Panc1 (cell line): ENCODE results near the gene CPSF3. TPM values are rescaled to one million over a fixed set of nuclear protein-coding genes. Genes with fewer than 3 reads are reported as not detected.

Experiments used
- ATAC-seq: fragments of 200-7000 bp; cut with Tn5 transposase; 2 replicates; pipeline ENCODE4 v1.9.1; 2020; ENCODE audit warnings: mild to moderate bottlenecking, moderate library complexity
- BruUV-seq: library from RNA; stranded (reverse); fragments of 400-500 nt; replicated peaks from 2 replicates; lab custom pipeline; 2021; lab: Mats Ljungman, UMichigan
- CTCF ChIA-PET: fragments of 300-600 bp; sonication (Branson Sonifier 250); formaldehyde crosslinking; loops from one replicate; lab custom pipeline; 2022; ENCODE audit warnings: antibody characterized with exemption; lab: Charles Lee
- POLR2A ChIA-PET: fragments of 300-600 bp; sonication (Branson Sonifier 250); formaldehyde crosslinking; loops from one replicate; lab custom pipeline; 2022; ENCODE audit warnings: antibody characterized with exemption; lab: Charles Lee
- DNase-seq: peaks from one replicate; pipeline ENCODE4 v3.0.0-alpha.2; 2010; ENCODE audit warnings: low read depth, low spot score
- H3K27ac ChIP-seq: 2 replicates; pipeline ENCODE4 v1.5.1; 2011; ENCODE audit warnings: mild to moderate bottlenecking, low read length, inconsistent platforms
- H3K27me3 ChIP-seq: fragments of 200-500 bp; sonication (Bioruptor generic); 2 replicates; pipeline ENCODE4 v1.6.0; 2014; ENCODE audit warnings: low read length, inconsistent platforms; ENCODE audit not compliant: control insufficient read depth, insufficient read depth
- H3K36me3 ChIP-seq: fragments of 200-500 bp; sonication (Bioruptor generic); 2 replicates; pipeline ENCODE4 v1.5.1; 2014; ENCODE audit warnings: inconsistent platforms, mild to moderate bottlenecking, low read length, moderate library complexity; ENCODE audit not compliant: control insufficient read depth, insufficient read depth
- H3K4me1 ChIP-seq: 2 replicates; pipeline ENCODE4 v1.5.1; 2011; ENCODE audit warnings: inconsistent platforms, mild to moderate bottlenecking, low read length, moderate library complexity; ENCODE audit not compliant: control insufficient read depth, insufficient read depth
- H3K4me3 ChIP-seq, 2 experiments: 2 replicates each; pipeline ENCODE4 v1.5.1; 2011 to 2012; ENCODE audit warnings: low read depth in 2 of 2, low read length in 2 of 2, mild to moderate bottlenecking in 2 of 2, inconsistent platforms in 1 of 2, moderate library complexity in 1 of 2
- H3K9me3 ChIP-seq: fragments of 200-500 bp; sonication (Bioruptor generic); 2 replicates; pipeline ENCODE4 v1.5.1; 2014; ENCODE audit warnings: low read depth, mild to moderate bottlenecking, inconsistent platforms, low read length, moderate library complexity; ENCODE audit not compliant: control insufficient read depth, insufficient read depth
- POLR2AphosphoS5 ChIP-seq: IDR thresholded peaks from 2 replicates; pipeline ENCODE4 v1.6.1; 2012; ENCODE audit warnings: mild to moderate bottlenecking, low read depth, low read length, moderate library complexity
- REST ChIP-seq, 2 experiments: IDR thresholded peaks; 2 replicates each; pipeline ENCODE4 v1.6.1; 2011 to 2012; ENCODE audit warnings: low read depth in 2 of 2, control low read depth in 1 of 2, low read length in 1 of 2, mild to moderate bottlenecking in 1 of 2, moderate library complexity in 1 of 2; ENCODE audit not compliant: insufficient read depth in 1 of 2
- SIN3A ChIP-seq: IDR thresholded peaks from 2 replicates; pipeline ENCODE4 v1.6.1; 2012; ENCODE audit warnings: low read depth, mild to moderate bottlenecking, low read length, moderate library complexity, borderline replicate concordance; ENCODE audit not compliant: insufficient read depth
- TCF7L2 ChIP-seq: IDR thresholded peaks from 2 replicates; pipeline ENCODE4 v1.6.1; 2011; ENCODE audit warnings: mild to moderate bottlenecking, low read depth, low read length, inconsistent platforms
- in situ Hi-C: cut with HindIII; loops from 2 replicates; pipeline ENCODE4 v1.10.0; 2016; ENCODE audit warnings: low sequenced_read_pairs, low pct_unique_long_range_greater_than_20kb
- intact Hi-C: fragments of 100-400 bp; cut with micrococcal nuclease; formaldehyde crosslinking; loops from one replicate; pipeline ENCODE4 v1.10.0; 2022; ENCODE audit not compliant: unreplicated experiment
- total RNA-seq: library from RNA; stranded (reverse); gene quantifications from one replicate; pipeline ENCODE4 v1.2.1, GENCODE V29; 2021; ENCODE audit not compliant: unreplicated experiment
- TF ChIP-seq, protein P1 (sequence below): fragments of 450-650 bp; IDR thresholded peaks from 2 replicates; pipeline ENCODE4 v1.5.1; 2017; ENCODE audit warnings: mild to moderate bottlenecking

CPSF3 gene
- total RNA-seq, 1 experiment from 2014 or later: 54.1 TPM

GRCh38 chr2:9410108-9410507 is 13.3 kb upstream of the CPSF3 start:
- peaks cover 13% of the 10 kb centered on the region for H3K36me3 ChIP-seq
- TF ChIP-seq TCF7L2: no peak
- TF ChIP-seq, protein P1, sequence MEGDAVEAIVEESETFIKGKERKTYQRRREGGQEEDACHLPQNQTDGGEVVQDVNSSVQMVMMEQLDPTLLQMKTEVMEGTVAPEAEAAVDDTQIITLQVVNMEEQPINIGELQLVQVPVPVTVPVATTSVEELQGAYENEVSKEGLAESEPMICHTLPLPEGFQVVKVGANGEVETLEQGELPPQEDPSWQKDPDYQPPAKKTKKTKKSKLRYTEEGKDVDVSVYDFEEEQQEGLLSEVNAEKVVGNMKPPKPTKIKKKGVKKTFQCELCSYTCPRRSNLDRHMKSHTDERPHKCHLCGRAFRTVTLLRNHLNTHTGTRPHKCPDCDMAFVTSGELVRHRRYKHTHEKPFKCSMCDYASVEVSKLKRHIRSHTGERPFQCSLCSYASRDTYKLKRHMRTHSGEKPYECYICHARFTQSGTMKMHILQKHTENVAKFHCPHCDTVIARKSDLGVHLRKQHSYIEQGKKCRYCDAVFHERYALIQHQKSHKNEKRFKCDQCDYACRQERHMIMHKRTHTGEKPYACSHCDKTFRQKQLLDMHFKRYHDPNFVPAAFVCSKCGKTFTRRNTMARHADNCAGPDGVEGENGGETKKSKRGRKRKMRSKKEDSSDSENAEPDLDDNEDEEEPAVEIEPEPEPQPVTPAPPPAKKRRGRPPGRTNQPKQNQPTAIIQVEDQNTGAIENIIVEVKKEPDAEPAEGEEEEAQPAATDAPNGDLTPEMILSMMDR: no peak
- TF ChIP-seq POLR2AphosphoS5: no peak
- TF ChIP-seq REST (IDR thresholded peaks at IDR 0.05; ENCODE audit: insufficient read depth in 1 of 2, low read depth in 2 of 2, low read length in 1 of 2): no peak
- TF ChIP-seq SIN3A: no peak
- no peak overlapping the region for H3K27ac ChIP-seq
- no peak overlapping the region for H3K4me3 ChIP-seq
- no peaks in the 10 kb centered on the region for H3K9me3 ChIP-seq
- ChIA-PET POLR2A (no interaction called here), CTCF (no interaction called here)
- in situ Hi-C loops: no loop called here
- H3K4me1 ChIP-seq: peaks cover 15% of the 10 kb centered on the region
- no peaks in the 10 kb centered on the region for H3K27me3 ChIP-seq
- ATAC-seq (no peak), DNase-seq (no peak)
- no TSS peak for BruUV-seq
- intact Hi-C loops: no loop called here

DNA sequence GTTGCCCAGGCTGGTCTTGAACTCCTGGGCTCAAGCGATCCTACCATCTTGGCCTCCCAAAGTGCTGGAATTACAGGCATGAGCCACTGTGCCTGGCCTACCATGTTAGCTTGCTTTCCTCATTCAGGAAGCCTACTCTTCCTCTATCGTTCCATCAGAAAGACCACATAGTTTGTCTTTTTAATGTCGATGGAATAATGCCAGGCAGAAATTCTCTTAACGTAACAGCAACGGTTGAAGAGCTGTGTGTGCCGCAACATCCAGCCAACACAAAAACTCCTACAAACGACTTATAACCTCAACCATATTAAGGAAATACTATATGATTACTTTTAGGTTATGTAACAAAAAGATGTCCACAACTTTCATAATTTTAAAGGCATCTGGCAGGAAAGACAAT is 10.7 kb upstream of the CPSF3 start:
- in situ Hi-C loops: no loop called here
- Histone ChIP-seq H3K4me1 (peaks cover 9% of the 10 kb centered on the region), H3K27ac (no peak overlapping the region), H3K36me3 (peaks cover 4% of the 10 kb centered on the region), H3K9me3 (no peaks in the 10 kb centered on the region), H3K4me3 (no peak overlapping the region), H3K27me3 (no peaks in the 10 kb centered on the region)
- DNase-seq (no peak), ATAC-seq (no peak)
- no TSS peak for BruUV-seq
- ChIA-PET POLR2A (interaction anchor here (0.6 kb wide), 1 partner anchor 108 kb away, joined by 4 read pairs; no protein-coding TSS in a partner anchor), CTCF (no interaction called here)
- TF ChIP-seq, protein P1: no peak
- TF ChIP-seq REST (IDR thresholded peaks at IDR 0.05; ENCODE audit: insufficient read depth in 1 of 2, low read depth in 2 of 2, low read length in 1 of 2) (no peak), TCF7L2 (no peak), POLR2AphosphoS5 (no peak), SIN3A (no peak)
- intact Hi-C loops: no loop called here
